ENCODE results near the gene CPE.

The CPE gene

GRCh38 chr4:165515201-165515600 is 136.4 kb downstream of the CPE start:
- Histone ChIP-seq H3K9me2 (replicated peaks; ENCODE audit: insufficient read depth, low read length) (no peaks in the 10 kb centered on the region), H3K27me3 (replicated peaks; ENCODE audit: insufficient read depth, low read length) (no peaks in the 10 kb centered on the region), H4K20me1 (ENCODE audit: insufficient read depth, low read length) (no peaks in the 10 kb centered on the region), H3K4me2 (ENCODE audit: low read depth, low read length) (no peak overlapping the region), H3K9me3 (replicated peaks; ENCODE audit: insufficient read depth, low read length) (no peaks in the 10 kb centered on the region), H2AFZ (ENCODE audit: low read length) (no peak overlapping the region), H3K27ac (ENCODE audit: low read length) (no peak overlapping the region), H3F3A (ENCODE audit: insufficient read depth, low read length) (no peaks in the 10 kb centered on the region), H3K4me3 (ENCODE audit: low read length) (no peak overlapping the region), H3K36me3 (replicated peaks; ENCODE audit: insufficient read depth, low read length) (no peaks in the 10 kb centered on the region), H3K79me2 (ENCODE audit: low read length) (no peaks in the 10 kb centered on the region), H3K4me1 (ENCODE audit: low read length) (no peaks in the 10 kb centered on the region), H3K9ac (ENCODE audit: low read length) (no peak overlapping the region)
- no peak for DNase-seq
- TF ChIP-seq CTCF (IDR thresholded peaks at IDR 0.05; ENCODE audit: low read length) (no peak), EZH2 (optimal IDR thresholded peaks at IDR 0.05; ENCODE audit: low read depth, low read length) (no peak), EZH2phosphoT487 (IDR thresholded peaks at IDR 0.05; ENCODE audit: low read length) (no peak)

- Histone ChIP-seq H3K27ac (ENCODE audit: low read length) (no peak overlapping the region), H3K9me3 (replicated peaks; ENCODE audit: insufficient read depth, low read length) (no peaks in the 10 kb centered on the region), H4K20me1 (ENCODE audit: insufficient read depth, low read length) (no peaks in the 10 kb centered on the region), H3K79me2 (ENCODE audit: low read length) (no peaks in the 10 kb centered on the region), H3K4me2 (ENCODE audit: low read depth, low read length) (no peak overlapping the region), H3K4me1 (ENCODE audit: low read length) (no peaks in the 10 kb centered on the region), H3F3A (ENCODE audit: insufficient read depth, low read length) (no peaks in the 10 kb centered on the region), H3K4me3 (ENCODE audit: low read length) (no peak overlapping the region), H3K9ac (ENCODE audit: low read length) (no peak overlapping the region), H3K27me3 (replicated peaks; ENCODE audit: insufficient read depth, low read length) (no peaks in the 10 kb centered on the region), H3K9me2 (replicated peaks; ENCODE audit: insufficient read depth, low read length) (no peaks in the 10 kb centered on the region), H3K36me3 (replicated peaks; ENCODE audit: insufficient read depth, low read length) (no peaks in the 10 kb centered on the region), H2AFZ (ENCODE audit: low read length) (no peak overlapping the region)
- TF ChIP-seq EZH2 (optimal IDR thresholded peaks at IDR 0.05; ENCODE audit: low read depth, low read length) = no peak
- no peak for TF ChIP-seq CTCF (IDR thresholded peaks at IDR 0.05; ENCODE audit: low read length)
- no peak for TF ChIP-seq EZH2phosphoT487 (IDR thresholded peaks at IDR 0.05; ENCODE audit: low read length)
- no peak for DNase-seq
These were observed 137.5 kb downstream of the CPE start for GRCh38 chr4:165516281-165516833.

GRCh38 chr4:165517216-165517615 is 138.4 kb downstream of the CPE start:
- Histone ChIP-seq H3K9me3 (replicated peaks; ENCODE audit: insufficient read depth, low read length) (no peaks in the 10 kb centered on the region), H3K9me2 (replicated peaks; ENCODE audit: insufficient read depth, low read length) (no peaks in the 10 kb centered on the region), H2AFZ (ENCODE audit: low read length) (no peak overlapping the region), H3K36me3 (replicated peaks; ENCODE audit: insufficient read depth, low read length) (no peaks in the 10 kb centered on the region), H4K20me1 (ENCODE audit: insufficient read depth, low read length) (no peaks in the 10 kb centered on the region), H3K79me2 (ENCODE audit: low read length) (no peaks in the 10 kb centered on the region), H3K27ac (ENCODE audit: low read length) (no peak overlapping the region), H3K9ac (ENCODE audit: low read length) (no peak overlapping the region), H3K27me3 (replicated peaks; ENCODE audit: insufficient read depth, low read length) (no peaks in the 10 kb centered on the region), H3F3A (ENCODE audit: insufficient read depth, low read length) (no peaks in the 10 kb centered on the region), H3K4me2 (ENCODE audit: low read depth, low read length) (no peak overlapping the region), H3K4me1 (ENCODE audit: low read length) (no peaks in the 10 kb centered on the region), H3K4me3 (ENCODE audit: low read length) (no peak overlapping the region)
- DNase-seq = no peak
- TF ChIP-seq EZH2 (optimal IDR thresholded peaks at IDR 0.05; ENCODE audit: low read depth, low read length) = no peak

GRCh38 chr4:165518024-165518616 is 139.3 kb downstream of the CPE start:
- H3K79me2 ChIP-seq (ENCODE audit: low read length) = no peaks in the 10 kb centered on the region
- no peaks in the 10 kb centered on the region for H3K9me3 ChIP-seq (replicated peaks; ENCODE audit: insufficient read depth, low read length)
- no peaks in the 10 kb centered on the region for H3F3A ChIP-seq (ENCODE audit: insufficient read depth, low read length)
- H2AFZ ChIP-seq (ENCODE audit: low read length) = no peak overlapping the region
- no peak overlapping the region for H3K4me3 ChIP-seq (ENCODE audit: low read length)
- no peak overlapping the region for H3K27ac ChIP-seq (ENCODE audit: low read length)
- no peak overlapping the region for H3K4me2 ChIP-seq (ENCODE audit: low read depth, low read length)
- no peak for TF ChIP-seq EZH2 (optimal IDR thresholded peaks at IDR 0.05; ENCODE audit: low read depth, low read length)
- no peak for TF ChIP-seq CTCF (IDR thresholded peaks at IDR 0.05; ENCODE audit: low read length)
- TF ChIP-seq EZH2phosphoT487 (IDR thresholded peaks at IDR 0.05; ENCODE audit: low read length) = no peak
- H3K27me3 ChIP-seq (replicated peaks; ENCODE audit: insufficient read depth, low read length) = no peaks in the 10 kb centered on the region
- DNase-seq = no peak
- no peaks in the 10 kb centered on the region for H3K4me1 ChIP-seq (ENCODE audit: low read length)
- H4K20me1 ChIP-seq (ENCODE audit: insufficient read depth, low read length) = no peaks in the 10 kb centered on the region
- H3K9me2 ChIP-seq (replicated peaks; ENCODE audit: insufficient read depth, low read length) = no peaks in the 10 kb centered on the region
- H3K36me3 ChIP-seq (replicated peaks; ENCODE audit: insufficient read depth, low read length) = no peaks in the 10 kb centered on the region
- H3K9ac ChIP-seq (ENCODE audit: low read length) = no peak overlapping the region
